H1 (cell line): ENCODE measurements around the gene CHCHD6. TPM values are rescaled to one million over a fixed set of nuclear protein-coding genes. Genes with fewer than 3 reads are reported as not detected.

Experiments used
- CTCF ChIA-PET: fragments of 300-600 bp; sonication (Branson Sonifier 250); formaldehyde crosslinking; loops from one replicate; lab custom pipeline; 2021; ENCODE audit not compliant: partially characterized antibody; lab: Charles Lee
- POLR2A ChIA-PET: fragments of 300-600 bp; sonication (Branson Sonifier 250); formaldehyde crosslinking; loops from one replicate; lab custom pipeline; 2021; ENCODE audit warnings: inconsistent platforms; ENCODE audit not compliant: partially characterized antibody; lab: Charles Lee
- DNase-seq, 2 experiments: peaks; one replicate each; pipeline versions ENCODE4 v3.0.0 to v3.0.0-alpha.2; 2010 to 2022; ENCODE audit warnings: low spot score in 2 of 2, low read depth in 1 of 2, mixed read lengths in 1 of 2
- FAIRE-seq: peaks from 2 replicates; lab custom pipeline; 2011; peaks lifted over from hg19 to GRCh38; lab: Jason Lieb, UNC
- H2AFZ ChIP-seq: 2 replicates; pipeline ENCODE4 v1.8.1; 2012; ENCODE audit warnings: low read length, inconsistent platforms
- H2AK5ac ChIP-seq: 2 replicates; pipeline ENCODE4 v1.6.1; 2013; ENCODE audit warnings: low read depth, low read length
- H2BK120ac ChIP-seq: replicated peaks from 2 replicates; pipeline ENCODE3; 2013; ENCODE audit warnings: low read depth, low read length, inconsistent platforms
- H2BK12ac ChIP-seq: 2 replicates; pipeline ENCODE4 v1.6.1; 2013; ENCODE audit warnings: low read depth, low read length
- H2BK15ac ChIP-seq: 2 replicates; pipeline ENCODE4 v1.6.1; 2013; ENCODE audit warnings: low read length
- H2BK20ac ChIP-seq: 2 replicates; pipeline ENCODE4 v1.6.1; 2013; ENCODE audit warnings: low read length
- H2BK5ac ChIP-seq: 2 replicates; pipeline ENCODE4 v1.6.1; 2013; ENCODE audit warnings: low read depth, low read length
- H3K14ac ChIP-seq: 2 replicates; pipeline ENCODE4 v1.6.1; 2013; ENCODE audit warnings: inconsistent platforms; ENCODE audit not compliant: insufficient read length
- H3K18ac ChIP-seq: 2 replicates; pipeline ENCODE4 v1.6.1; 2013; ENCODE audit warnings: low read length; ENCODE audit errors: extremely low read depth
- H3K23ac ChIP-seq: 2 replicates; pipeline ENCODE4 v1.6.1; 2013; ENCODE audit warnings: inconsistent platforms; ENCODE audit not compliant: insufficient read length
- H3K23me2 ChIP-seq: 2 replicates; pipeline ENCODE4 v1.6.1; 2013; ENCODE audit warnings: low read depth, low read length
- H3K27ac ChIP-seq: 2 replicates; pipeline ENCODE4 v1.6.1; 2011; ENCODE audit warnings: low read depth, low read length, inconsistent platforms
- H3K27me3 ChIP-seq, 4 experiments: replicated peaks in 1 of 4; 1 replicate in 1 of 4; 2 replicates in 3 of 4; pipeline versions ENCODE4 v1.6.1 to v1.8.1; 2011 to 2013; ENCODE audit warnings: low read length in 3 of 4, mild to moderate bottlenecking in 3 of 4, inconsistent platforms in 2 of 4, mixed read lengths in 2 of 4, moderate library complexity in 1 of 4; ENCODE audit not compliant: control insufficient read depth in 3 of 4, insufficient read depth in 3 of 4; ENCODE audit errors: extremely low read depth in 1 of 4
- H3K36me3 ChIP-seq, 4 experiments: 2 replicates each; pipeline versions ENCODE4 v1.6.1 to v1.8.1; 2011 to 2013; ENCODE audit warnings: mild to moderate bottlenecking in 4 of 4, low read length in 3 of 4, moderate library complexity in 2 of 4, control low read depth in 1 of 4, inconsistent platforms in 1 of 4; ENCODE audit not compliant: insufficient read depth in 4 of 4, control insufficient read depth in 2 of 4
- H3K4ac ChIP-seq: replicated peaks from 2 replicates; pipeline ENCODE3; 2013; ENCODE audit warnings: low read length, low read depth, mixed read lengths, inconsistent platforms; ENCODE audit not compliant: insufficient read length
- H3K4me1 ChIP-seq, 4 experiments: replicated peaks in 1 of 4; 1 replicate in 1 of 4; 2 replicates in 3 of 4; pipeline versions ENCODE4 v1.6.1 to v1.8.1; 2011 to 2013; ENCODE audit warnings: low read length in 3 of 4, inconsistent platforms in 2 of 4, mixed read lengths in 1 of 4; ENCODE audit not compliant: insufficient read depth in 4 of 4, control insufficient read depth in 3 of 4
- H3K4me2 ChIP-seq, 2 experiments: 2 replicates each; pipeline versions ENCODE4 v1.6.1 to v1.8.1; 2011 to 2013; ENCODE audit warnings: low read depth in 2 of 2, low read length in 2 of 2, control low read depth in 1 of 2, inconsistent platforms in 1 of 2, mild to moderate bottlenecking in 1 of 2; ENCODE audit not compliant: insufficient read depth in 1 of 2
- H3K4me3 ChIP-seq, 4 experiments: fragments of 200-600, 300-600 bp in 1 of 4; sonication (generic), shearing (Covaris generic), sonication (Bioruptor Twin) in 1 of 4; 2 replicates each; pipeline versions ENCODE4 v1.5.1 to v1.8.1; 2011 to 2016; ENCODE audit warnings: low read length in 4 of 4, low read depth in 3 of 4, control low read depth in 2 of 4, inconsistent platforms in 2 of 4, mild to moderate bottlenecking in 2 of 4, mixed read lengths in 1 of 4, moderate library complexity in 1 of 4; ENCODE audit not compliant: insufficient read depth in 2 of 4; ENCODE audit errors: extremely low read depth in 1 of 4
- H3K56ac ChIP-seq: replicated peaks from 2 replicates; pipeline ENCODE3; 2013; ENCODE audit warnings: low read depth, mild to moderate bottlenecking, mixed read lengths, low read length, inconsistent platforms; ENCODE audit not compliant: insufficient read length
- H3K79me1 ChIP-seq: 2 replicates; pipeline ENCODE4 v1.6.1; 2013; ENCODE audit warnings: low read depth, low read length, control low read depth
- H3K79me2 ChIP-seq, 2 experiments: 2 replicates each; pipeline versions ENCODE4 v1.6.1 to v1.8.1; 2012 to 2013; ENCODE audit warnings: low read length in 2 of 2, mild to moderate bottlenecking in 2 of 2, inconsistent platforms in 1 of 2; ENCODE audit not compliant: insufficient read depth in 2 of 2, control insufficient read depth in 1 of 2
- H3K9ac ChIP-seq, 4 experiments: replicated peaks in 1 of 4; 1 replicate in 1 of 4; 2 replicates in 3 of 4; pipeline versions ENCODE4 v1.6.1 to v1.8.1; 2011 to 2013; ENCODE audit warnings: low read depth in 3 of 4, low read length in 3 of 4, control low read depth in 2 of 4, mild to moderate bottlenecking in 2 of 4, moderate library complexity in 2 of 4, inconsistent platforms in 1 of 4; ENCODE audit errors: extremely low read depth in 1 of 4
- H3K9me3 ChIP-seq, 2 experiments: 2 replicates each; pipeline versions ENCODE4 v1.6.1 to v1.8.1; 2012 to 2013; ENCODE audit warnings: mild to moderate bottlenecking in 2 of 2, moderate library complexity in 2 of 2, control low read depth in 1 of 2, inconsistent platforms in 1 of 2, low read depth in 1 of 2, low read length in 1 of 2, mixed read lengths in 1 of 2; ENCODE audit not compliant: insufficient read depth in 2 of 2
- H4K20me1 ChIP-seq, 2 experiments: replicated peaks in 1 of 2; 2 replicates each; pipeline versions ENCODE3 to v1.8.1; 2011 to 2013; ENCODE audit warnings: inconsistent platforms in 2 of 2, low read length in 2 of 2, mild to moderate bottlenecking in 1 of 2; ENCODE audit not compliant: insufficient read depth in 2 of 2, control insufficient read depth in 1 of 2
- H4K5ac ChIP-seq: 2 replicates; pipeline ENCODE4 v1.6.1; 2013; ENCODE audit warnings: low read length, low read depth, mixed read lengths, inconsistent platforms; ENCODE audit not compliant: insufficient read length
- H4K8ac ChIP-seq: 2 replicates; pipeline ENCODE4 v1.8.0; 2013; ENCODE audit warnings: mild to moderate bottlenecking, moderate library complexity, low read length, inconsistent platforms; ENCODE audit not compliant: insufficient read depth; ENCODE audit errors: extremely low read depth
- H4K91ac ChIP-seq: replicated peaks from 2 replicates; pipeline ENCODE3; 2013; ENCODE audit warnings: low read length, mixed read lengths, inconsistent platforms; ENCODE audit not compliant: insufficient read length
- CHD2 ChIP-seq: IDR thresholded peaks from 2 replicates; pipeline ENCODE4 v1.6.1; 2012; ENCODE audit warnings: low read length, improper control_type of control experiment
- GABPA ChIP-seq: IDR thresholded peaks from 2 replicates; pipeline ENCODE4 v1.6.1; 2011; ENCODE audit warnings: mild to moderate bottlenecking, low read length, moderate library complexity, borderline replicate concordance; ENCODE audit not compliant: insufficient read depth
- GTF2F1 ChIP-seq: IDR thresholded peaks from 2 replicates; pipeline ENCODE4 v1.6.1; 2012; ENCODE audit warnings: low read depth, low read length, improper control_type of control experiment, borderline replicate concordance
- MAFK ChIP-seq: IDR thresholded peaks from 2 replicates; pipeline ENCODE4 v1.6.1; 2012; ENCODE audit warnings: low read depth, mild to moderate bottlenecking, improper control_type of control experiment, low read length
- SP1 ChIP-seq: IDR thresholded peaks from 2 replicates; pipeline ENCODE4 v1.6.1; 2011; ENCODE audit warnings: low read depth, low read length
- SUZ12 ChIP-seq: fragments of 200-600 bp; sonication (generic); IDR thresholded peaks from 2 replicates; pipeline ENCODE4 v1.6.1; 2012; ENCODE audit warnings: mild to moderate bottlenecking, inconsistent platforms, low read length, moderate library complexity, mixed read lengths
- WGBS, 2 experiments: shearing (Covaris generic) in 1 of 2; methylation state at CpG; one replicate each; pipeline versions ENCODE4 v1.1.6 to v1.1.7; 2013 to 2015; ENCODE audit warnings: low lambda C conversion rate in 2 of 2, mixed read lengths in 2 of 2, inconsistent platforms in 1 of 2, low coverage in 1 of 2, missing lambda C conversion rate in 1 of 2; ENCODE audit not compliant: insufficient replicate concordance in 2 of 2, insufficient coverage in 1 of 2, insufficient read length in 1 of 2; ENCODE audit errors: extremely low coverage in 1 of 2, missing lambda C conversion rate in 1 of 2; 5-methylcytosine and 5-hydroxymethylcytosine counted together
- polyA plus RNA-seq, 7 experiments: library from polyadenylated mRNA; depleted of rRNA in 3 of 7; stranded (reverse) in 5 of 7; unstranded in 2 of 7; fragments of >200 nt in 5 of 7; fragments of 200-250 nt in 2 of 7; gene quantifications; 1 replicate in 5 of 7; 2 replicates in 1 of 7; 4 replicates in 1 of 7; pipeline versions ENCODE4 v1.2.1 to v1.2.3, GENCODE V29; 2011 to 2013; ENCODE audit warnings: missing spikeins in 2 of 7, mixed read lengths in 2 of 7
- total RNA-seq: library from RNA; stranded (reverse); fragmentation: NEBNext Ultra II Directional; extraction: Animal tissue kit (Norgen Biotek cat#: 25700); gene quantifications from 2 replicates; pipeline ENCODE4 v1.2.1, GENCODE V29; 2021

Gene CHCHD6
- total and polyA plus RNA-seq, 2 of the 8 experiments (the other 6 are each of a cell fraction or from before 2014, with no cell fraction given) = 32.4 to 37.6 TPM

GRCh38 chr3:126691765-126692164 lies 12.3 kb upstream of the CHCHD6 start:
- Histone ChIP-seq H3K4me2 (no peak overlapping the region), H3K9ac (no peak overlapping the region), H2BK15ac (no peak overlapping the region), H2BK20ac (no peak overlapping the region), H3K79me2 (no peaks in the 10 kb centered on the region), H2BK5ac (no peak overlapping the region), H3K27ac (no peak overlapping the region)
- no peak for FAIRE-seq
- no peak for DNase-seq
- TF ChIP-seq GABPA = no peak
- TF ChIP-seq SP1 = no peak
- TF ChIP-seq MAFK = no peak
- TF ChIP-seq GTF2F1 = no peak
- TF ChIP-seq SUZ12 = no peak
- TF ChIP-seq CHD2 = no peak
- TF ChIP-seq, all 59 proteins: peak for 0
- Histone ChIP-seq H3K56ac (no peak overlapping the region), H3K18ac (no peak overlapping the region), H2BK120ac (no peak overlapping the region), H2AFZ (no peak overlapping the region), H3K9me3 (no peaks in the 10 kb centered on the region; a peak in 1 of 4 replicates), H3K23ac (no peak overlapping the region), H3K27me3 (no peaks in the 10 kb centered on the region), H3K4me1 (no peaks in the 10 kb centered on the region), H3K4me3 (no peak overlapping the region), H3K4ac (no peak overlapping the region), H4K20me1 (no peaks in the 10 kb centered on the region), H2BK12ac (no peak overlapping the region), H2AK5ac (no peak overlapping the region), H4K8ac (no peak overlapping the region), H3K23me2 (no peaks in the 10 kb centered on the region; the same call in 1 of the 2 replicates), H3K36me3 (no peaks in the 10 kb centered on the region), H4K5ac (no peak overlapping the region), H4K91ac (no peak overlapping the region), H3K79me1 (no peaks in the 10 kb centered on the region), H3K14ac (no peak overlapping the region)
- ChIA-PET CTCF (interaction anchor here (1.0 to 3.6 kb wide), 2 partner anchors 10 to 12 kb away, joined by 4 to 19 read pairs; partner anchors contain the start of gene CHCHD6), POLR2A (no interaction called here)
- WGBS, 2 experiments = 85% methylated on average over 4 of the region's 4 CpGs; no CpG with 5 or more reads in 1 of the 2 experiments
